GM19351 (cell line): ENCODE results near the gene HPGDS.
"Not testable (repeated sequence)": the region's sequence is repeated elsewhere in the genome, so short reads cannot be mapped to it uniquely, and the experiment has no call there.

ENCODE experiments used
- ATAC-seq: cut with Tn5 transposase; IDR thresholded peaks from one replicate; pipeline ENCODE4 v1.9.1; 2021; ENCODE audit warnings: mild to moderate bottlenecking, moderate library complexity; ENCODE audit not compliant: unreplicated experiment

The HPGDS gene

DNA sequence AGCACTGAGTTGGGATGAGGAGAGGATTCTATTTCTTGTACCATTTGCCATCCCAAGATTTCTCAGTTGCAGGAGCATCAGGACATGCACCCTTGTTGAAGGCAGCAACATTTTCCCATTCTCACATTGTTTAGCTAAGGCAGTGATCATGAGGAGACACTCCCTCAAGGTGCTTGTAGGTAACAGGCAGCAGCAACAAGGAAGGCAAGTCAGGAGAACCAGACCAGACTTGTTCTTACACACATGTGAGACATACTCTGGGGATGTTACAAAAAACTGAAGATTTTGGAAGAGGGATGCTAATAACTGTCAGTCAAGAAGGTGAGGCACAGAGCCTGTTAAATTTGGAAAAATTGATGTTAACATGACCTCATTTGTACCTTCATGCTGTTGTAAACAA lies 15.5 kb upstream of the HPGDS start:
- ATAC-seq, result no peak

DNA sequence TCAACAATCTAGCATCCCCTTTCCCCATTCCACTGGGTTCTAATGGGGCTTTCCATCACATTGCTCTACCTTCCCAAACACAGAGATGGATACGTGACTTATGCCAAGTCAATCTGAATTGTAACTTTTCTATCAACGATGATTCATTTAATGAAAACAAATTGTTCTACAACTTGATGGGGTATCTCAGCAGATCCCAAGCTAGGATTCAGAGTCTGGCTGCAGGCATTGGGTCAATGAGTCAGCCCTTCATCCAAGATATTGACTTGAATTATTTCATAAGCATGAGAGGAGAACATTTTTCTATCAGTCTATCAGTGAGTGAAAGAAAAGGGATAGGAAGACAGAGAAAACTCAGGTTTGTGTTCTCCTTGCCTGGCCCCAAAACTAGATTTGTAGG lies 15.0 kb upstream of the HPGDS start:
- ATAC-seq, result no peak

GRCh38 chr4:94356444-94356843 lies 13.8 kb upstream of the HPGDS start:
- no peak for ATAC-seq

GRCh38 chr4:94354474-94354896 lies 11.8 kb upstream of the HPGDS start:
- ATAC-seq, result no peak

DNA sequence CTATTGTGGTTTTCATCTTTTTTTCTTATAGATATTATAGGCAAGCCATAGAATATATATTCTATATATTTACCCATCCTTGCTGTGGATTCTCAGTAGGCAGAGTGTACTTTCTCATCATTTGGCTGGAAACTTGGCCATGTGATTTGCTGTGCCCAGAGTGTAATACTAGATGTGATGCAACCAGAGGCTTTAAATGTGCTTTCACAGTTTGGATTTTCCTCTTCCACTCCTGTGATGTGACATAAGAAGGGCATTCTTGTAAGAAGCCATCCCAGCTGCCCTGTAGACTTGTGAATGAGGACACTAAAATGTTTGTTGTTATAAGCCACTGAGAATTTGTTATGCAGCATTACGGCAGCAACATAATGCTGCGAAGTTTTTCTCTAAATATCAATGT lies 10.4 kb upstream of the HPGDS start:
- ATAC-seq, result no peak

DNA sequence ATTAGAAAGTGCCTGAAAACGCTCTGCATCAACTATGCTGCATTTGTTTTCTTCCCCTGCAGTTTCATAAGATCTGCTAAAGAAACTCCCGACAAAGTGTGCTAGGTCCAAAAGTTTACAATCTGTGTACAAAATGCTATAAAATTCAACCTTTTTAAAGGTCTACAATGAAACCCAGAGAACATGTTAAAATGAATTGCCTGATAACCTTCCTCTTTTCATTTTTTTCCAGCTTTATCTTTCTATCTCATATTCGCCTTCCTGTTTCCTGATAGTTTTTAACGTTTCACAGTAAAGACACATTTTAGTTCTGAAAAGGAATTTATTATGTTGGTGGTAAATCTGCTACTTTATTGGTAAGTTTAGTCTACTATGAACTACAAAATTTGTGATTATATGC lies 9.5 kb upstream of the HPGDS start:
- no peak for ATAC-seq

- ATAC-seq, result no peak
These were observed 8.7 kb upstream of the HPGDS start for GRCh38 chr4:94351319-94351718.

GRCh38 chr4:94350095-94350494 lies 7.5 kb upstream of the HPGDS start:
- no peak for ATAC-seq

- no peak for ATAC-seq
These were observed 6.6 kb upstream of the HPGDS start for GRCh38 chr4:94349193-94349592.

GRCh38 chr4:94348666-94349065 lies 6.0 kb upstream of the HPGDS start:
- no peak for ATAC-seq

- no peak for ATAC-seq
These were observed 3.9 kb upstream of the HPGDS start for GRCh38 chr4:94346541-94346940.

- ATAC-seq, result no peak
These were observed 3.3 kb upstream of the HPGDS start for GRCh38 chr4:94345969-94346368.

- no peak for ATAC-seq
These were observed 2.6 kb upstream of the HPGDS start for GRCh38 chr4:94345266-94345665.

DNA sequence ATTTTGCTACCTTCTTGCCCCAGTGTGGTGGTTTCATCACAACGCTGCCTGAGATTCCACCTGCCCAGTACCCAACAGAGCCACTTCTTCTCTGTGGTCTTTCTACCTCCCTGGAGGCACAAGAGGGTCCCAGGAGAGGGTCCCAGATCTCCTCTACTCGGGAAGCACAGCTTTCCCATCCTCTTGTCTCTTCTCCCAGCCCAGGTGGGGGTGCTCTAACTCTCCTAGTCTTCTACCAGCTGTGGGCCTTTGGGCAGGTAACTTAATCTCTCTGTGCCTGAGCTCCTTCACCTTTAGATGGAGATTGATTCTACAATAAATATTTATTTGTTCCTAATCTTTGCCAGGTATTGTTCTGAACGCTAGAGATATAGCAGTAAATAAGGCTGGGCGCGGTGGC lies 1.8 kb upstream of the HPGDS start:
- no peak for ATAC-seq

GRCh38 chr4:94341481-94342370 lies 910 bp downstream of the HPGDS start:
- no peak for ATAC-seq

DNA sequence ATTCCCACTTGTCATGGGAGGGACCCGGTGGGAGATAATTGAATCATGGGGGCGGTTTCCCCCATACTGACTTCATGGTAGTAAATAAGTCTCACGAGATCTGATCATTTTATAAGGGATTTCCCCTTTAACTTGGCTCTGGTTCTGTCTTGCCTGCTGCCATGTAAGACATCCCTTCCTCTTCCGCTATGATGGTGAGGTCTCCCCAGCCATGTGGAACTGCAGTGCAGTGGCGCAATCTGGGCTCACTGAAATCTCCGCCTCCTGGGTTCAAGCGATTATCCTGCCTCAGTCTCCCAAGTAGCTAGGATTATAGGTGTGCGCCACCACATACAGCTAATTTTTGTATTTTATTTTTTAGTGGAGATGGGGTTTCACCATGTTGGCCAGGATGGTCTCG lies 2.9 kb downstream of the HPGDS start:
- ATAC-seq, result no peak

- ATAC-seq, result peak; percentile 82
These were observed 3.8 kb downstream of the HPGDS start for GRCh38 chr4:94338681-94339351.

- not testable (repeated sequence) for ATAC-seq
These were observed 5.8 kb downstream of the HPGDS start for GRCh38 chr4:94336791-94337190.

- ATAC-seq, result no peak
These were observed 6.3 kb downstream of the HPGDS start for GRCh38 chr4:94336303-94336702.

DNA sequence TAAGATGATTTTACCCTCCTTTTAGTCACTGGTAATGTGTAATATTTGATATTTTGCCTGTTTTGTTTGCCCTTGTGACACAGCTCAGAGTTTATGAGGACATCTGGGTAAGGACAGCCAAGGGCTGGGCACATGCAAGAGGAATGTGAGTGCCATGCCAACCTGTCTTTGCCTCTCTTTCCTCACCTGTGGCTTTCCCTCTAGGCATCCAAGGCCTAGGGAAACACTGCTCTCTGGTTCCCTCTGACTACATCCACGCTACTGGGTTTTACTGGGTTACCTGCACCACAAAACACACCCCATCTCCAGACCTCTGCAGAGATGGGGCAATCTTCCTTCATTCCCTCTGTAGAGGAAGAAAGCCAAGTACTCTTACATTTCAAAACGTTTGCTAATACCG lies 7.7 kb downstream of the HPGDS start:
- ATAC-seq, result no peak

- no peak for ATAC-seq
These were observed 8.2 kb downstream of the HPGDS start for GRCh38 chr4:94334476-94334875.

- ATAC-seq, result no peak
These were observed 8.8 kb downstream of the HPGDS start for GRCh38 chr4:94333866-94334265.
